KOPT-K1 (cell line): ENCODE measurements around the gene LRRC28.

ENCODE experiments used
- H3K27ac ChIP-seq: fragments of 200-600 bp; sonication (generic); 2 replicates; pipeline ENCODE4 v1.5.1; 2016; ENCODE audit warnings: antibody characterized with exemption, mild to moderate bottlenecking, low read depth, low read length; ENCODE audit not compliant: poor library complexity, severe bottlenecking
- H3K36me3 ChIP-seq: fragments of 200-600 bp; sonication (generic); 2 replicates; pipeline ENCODE4 v1.5.1; 2017; ENCODE audit warnings: antibody characterized with exemption, mild to moderate bottlenecking, low read length, moderate library complexity; ENCODE audit not compliant: insufficient read depth
- H3K9me3 ChIP-seq: fragments of 200-600 bp; sonication (generic); 2 replicates; pipeline ENCODE4 v1.5.1; 2017; ENCODE audit warnings: antibody characterized with exemption, low read length, mild to moderate bottlenecking; ENCODE audit not compliant: insufficient read depth, poor library complexity, severe bottlenecking

The LRRC28 gene

GRCh38 chr15:99273801-99274200 lies 22.5 kb downstream of the LRRC28 start:
- Histone ChIP-seq H3K27ac (peak overlapping the region; percentile 97), H3K36me3 (no peaks in the 10 kb centered on the region), H3K9me3 (no peaks in the 10 kb centered on the region)

GRCh38 chr15:99275061-99275460 lies 23.8 kb downstream of the LRRC28 start:
- Histone ChIP-seq H3K36me3 (no peaks in the 10 kb centered on the region), H3K27ac (peak overlapping the region; percentile 97), H3K9me3 (no peaks in the 10 kb centered on the region)

- Histone ChIP-seq H3K9me3 (no peaks in the 10 kb centered on the region), H3K36me3 (no peaks in the 10 kb centered on the region), H3K27ac (peak overlapping the region; percentile 97)
Observed at GRCh38 chr15:99275525-99276128, 24.3 kb downstream of the LRRC28 start.

- H3K9me3 ChIP-seq = no peaks in the 10 kb centered on the region
- no peaks in the 10 kb centered on the region for H3K36me3 ChIP-seq
- H3K27ac ChIP-seq = peak overlapping the region; percentile 97
Observed at GRCh38 chr15:99279290-99279689, 28.0 kb downstream of the LRRC28 start.

- peak overlapping the region; percentile 97 for H3K27ac ChIP-seq
- no peaks in the 10 kb centered on the region for H3K36me3 ChIP-seq
- no peaks in the 10 kb centered on the region for H3K9me3 ChIP-seq
Observed at GRCh38 chr15:99279827-99280226, 28.5 kb downstream of the LRRC28 start.

GRCh38 chr15:99282121-99282520 lies 30.8 kb downstream of the LRRC28 start:
- H3K9me3 ChIP-seq = no peaks in the 10 kb centered on the region
- H3K27ac ChIP-seq = peak overlapping the region; percentile 97
- H3K36me3 ChIP-seq = no peaks in the 10 kb centered on the region

GRCh38 chr15:99282586-99282985 lies 31.3 kb downstream of the LRRC28 start:
- Histone ChIP-seq H3K9me3 (no peaks in the 10 kb centered on the region), H3K27ac (peak overlapping the region; percentile 97)

GRCh38 chr15:99283717-99284116 lies 32.4 kb downstream of the LRRC28 start:
- peak overlapping the region; percentile 97 for H3K27ac ChIP-seq
- H3K9me3 ChIP-seq = no peaks in the 10 kb centered on the region
- peaks cover 15% of the 10 kb centered on the region for H3K36me3 ChIP-seq

More at GRCh38 chr15:99282586-99282985, 31.3 kb downstream of the LRRC28 start:
- peaks cover 3% of the 10 kb centered on the region; the same call in 1 of the 2 replicates for H3K36me3 ChIP-seq

GRCh38 chr15:99291643-99292042 lies 40.4 kb downstream of the LRRC28 start:
- Histone ChIP-seq H3K27ac (no peak overlapping the region), H3K9me3 (no peaks in the 10 kb centered on the region), H3K36me3 (peaks cover 83% of the 10 kb centered on the region)

- Histone ChIP-seq H3K27ac (no peak overlapping the region), H3K9me3 (no peaks in the 10 kb centered on the region), H3K36me3 (peaks cover 66% of the 10 kb centered on the region)
Observed at GRCh38 chr15:99295840-99296239, 44.6 kb downstream of the LRRC28 start.

- H3K9me3 ChIP-seq = no peaks in the 10 kb centered on the region
- H3K27ac ChIP-seq = no peak overlapping the region
- H3K36me3 ChIP-seq = peaks cover 62% of the 10 kb centered on the region
Observed at GRCh38 chr15:99296386-99296785, 45.1 kb downstream of the LRRC28 start.

- Histone ChIP-seq H3K27ac (no peak overlapping the region), H3K9me3 (no peaks in the 10 kb centered on the region), H3K36me3 (peaks cover 43% of the 10 kb centered on the region)
Observed at GRCh38 chr15:99303907-99304306, 52.6 kb downstream of the LRRC28 start.

GRCh38 chr15:99305761-99306505 lies 54.7 kb downstream of the LRRC28 start:
- H3K9me3 ChIP-seq = no peaks in the 10 kb centered on the region
- peaks cover 39% of the 10 kb centered on the region for H3K36me3 ChIP-seq
- no peak overlapping the region for H3K27ac ChIP-seq

GRCh38 chr15:99306694-99307338 lies 55.5 kb downstream of the LRRC28 start:
- Histone ChIP-seq H3K27ac (no peak overlapping the region), H3K9me3 (peaks cover 1% of the 10 kb centered on the region), H3K36me3 (peaks cover 43% of the 10 kb centered on the region)

GRCh38 chr15:99307735-99308134 lies 56.5 kb downstream of the LRRC28 start:
- Histone ChIP-seq H3K36me3 (peaks cover 46% of the 10 kb centered on the region), H3K27ac (no peak overlapping the region), H3K9me3 (peaks cover 10% of the 10 kb centered on the region)
